MCF 10A (cell line): Measurements from ENCODE around the gene PDF. TPM values are rescaled to one million over a fixed set of nuclear protein-coding genes. Genes with fewer than 3 reads are reported as not detected.

Source experiments
- BruUV-seq: library from RNA; stranded (reverse); fragments of 400-500 nt; replicated peaks from 2 replicates; lab custom pipeline; 2021; lab: Mats Ljungman, UMichigan
- CTCF ChIA-PET: fragments of 300-600 bp; sonication (Branson Sonifier 250); formaldehyde crosslinking; extraction: SDS; loops from one replicate; lab custom pipeline; 2021; ENCODE audit warnings: antibody characterized with exemption, inconsistent platforms; lab: Yijun Ruan, JAX
- POLR2A ChIA-PET: fragments of 300-600, 350-650 bp; sonication (Branson Sonifier 250); formaldehyde crosslinking; extraction: SDS; loops from one replicate; lab custom pipeline; 2020; ENCODE audit warnings: antibody characterized with exemption, inconsistent platforms; lab: Yijun Ruan, JAX
- DNase-seq: peaks from one replicate; pipeline ENCODE4 v3.0.0-alpha.2; 2018; ENCODE audit not compliant: unreplicated experiment
- H3K27ac Mint-ChIP-seq: one replicate; pipeline ENCODE4 v1.8.0; 2022; ENCODE audit warnings: mild to moderate bottlenecking, low read depth, mixed read lengths; ENCODE audit not compliant: unreplicated experiment
- H3K27me3 Mint-ChIP-seq: one replicate; pipeline ENCODE4 v1.8.0; 2022; ENCODE audit warnings: mixed read lengths; ENCODE audit not compliant: insufficient read depth, unreplicated experiment
- H3K36me3 Mint-ChIP-seq: one replicate; pipeline ENCODE4 v1.8.0; 2022; ENCODE audit warnings: mild to moderate bottlenecking, moderate library complexity, mixed read lengths; ENCODE audit not compliant: insufficient read depth, unreplicated experiment
- H3K4me1 Mint-ChIP-seq: one replicate; pipeline ENCODE4 v1.8.0; 2022; ENCODE audit warnings: mixed read lengths; ENCODE audit not compliant: insufficient read depth, unreplicated experiment
- H3K4me3 Mint-ChIP-seq: one replicate; pipeline ENCODE4 v1.8.0; 2022; ENCODE audit warnings: mild to moderate bottlenecking, moderate library complexity, mixed read lengths; ENCODE audit not compliant: unreplicated experiment
- H3K9me3 Mint-ChIP-seq: one replicate; pipeline ENCODE4 v1.8.0; 2022; ENCODE audit warnings: mixed read lengths; ENCODE audit not compliant: unreplicated experiment
- CTCF ChIP-seq: fragments of 200-600 bp; IDR thresholded peaks from one replicate; pipeline ENCODE4 v1.8.0; 2022; ENCODE audit warnings: antibody characterized with exemption, mild to moderate bottlenecking; ENCODE audit not compliant: unreplicated experiment
- intact Hi-C: fragments of 100-400 bp; cut with micrococcal nuclease; formaldehyde crosslinking; loops from 2 replicates; pipeline ENCODE4 v1.14.1; 2022
- total RNA-seq: library from RNA; stranded (reverse); gene quantifications from 2 replicates; pipeline ENCODE4 v1.2.3, GENCODE V29; 2022

Gene PDF
- total RNA-seq, 1 experiment from 2014 or later = 24.8 TPM

- H3K36me3 Mint-ChIP-seq = peaks cover 86% of the 10 kb centered on the region
- no peak for TF ChIP-seq CTCF
- H3K4me1 Mint-ChIP-seq = peaks cover 13% of the 10 kb centered on the region
- DNase-seq = no peak
- no TSS peak for BruUV-seq
- H3K4me3 Mint-ChIP-seq = no peak overlapping the region
- peak overlapping the region; percentile 23 for H3K27ac Mint-ChIP-seq
- intact Hi-C loops = no loop called here
- H3K9me3 Mint-ChIP-seq = no peaks in the 10 kb centered on the region
- ChIA-PET CTCF (interaction anchor here (0.6 to 2.5 kb wide), 2 partner anchors 11 to 198 kb away, joined by 3 to 15 read pairs; partner anchors contain the start of gene VPS4A), POLR2A (interaction anchor here (0.8 to 1.3 kb wide), 3 partner anchors 9 to 11 kb away, joined by 3 to 4 read pairs (median 3); no protein-coding TSS in a partner anchor)
- H3K27me3 Mint-ChIP-seq = no peaks in the 10 kb centered on the region
These were observed 7.0 kb downstream of the PDF start for GRCh38 chr16:69323415-69323814.

- no peak for DNase-seq
- Mint-ChIP-seq H3K4me3 (no peak overlapping the region), H3K27ac (no peak overlapping the region)
These were observed 8.0 kb downstream of the PDF start for GRCh38 chr16:69322343-69322742.

GRCh38 chr16:69321080-69321479 lies 9.3 kb downstream of the PDF start:
- H3K9me3 Mint-ChIP-seq = no peaks in the 10 kb centered on the region
- H3K27me3 Mint-ChIP-seq = no peaks in the 10 kb centered on the region
- H3K27ac Mint-ChIP-seq = no peak overlapping the region
- H3K36me3 Mint-ChIP-seq = peaks cover 86% of the 10 kb centered on the region
- TF ChIP-seq CTCF = no peak
- intact Hi-C loops = no loop called here
- BruUV-seq = no TSS peak
- CTCF ChIA-PET = interaction anchor here (0.6 kb wide), 2 partner anchors 365 to 434 kb away, joined by 3 to 5 read pairs; partner anchors contain the start of gene NOB1
- POLR2A ChIA-PET = interaction anchor here (0.9 kb wide), 1 partner anchor 9 kb away, joined by 4 read pairs; the partner anchor contains the start of gene PDF
- H3K4me1 Mint-ChIP-seq = peaks cover 4% of the 10 kb centered on the region
- DNase-seq = no peak
- H3K4me3 Mint-ChIP-seq = no peak overlapping the region

More at GRCh38 chr16:69322343-69322742, 8.0 kb downstream of the PDF start:
- TF ChIP-seq CTCF = no peak
- intact Hi-C loops = no loop called here
- no peaks in the 10 kb centered on the region for H3K27me3 Mint-ChIP-seq
- H3K36me3 Mint-ChIP-seq = peaks cover 86% of the 10 kb centered on the region
- peaks cover 11% of the 10 kb centered on the region for H3K4me1 Mint-ChIP-seq
- H3K9me3 Mint-ChIP-seq = no peaks in the 10 kb centered on the region
- ChIA-PET POLR2A (interaction anchor here (1.3 kb wide), 1 partner anchor 10 kb away, joined by 4 read pairs; no protein-coding TSS in a partner anchor), CTCF (interaction anchor here (0.6 kb wide), 1 partner anchor 178 kb away, joined by 3 read pairs; no protein-coding TSS in a partner anchor)
- no TSS peak for BruUV-seq

- Mint-ChIP-seq H3K4me3 (no peak overlapping the region), H3K36me3 (peaks cover 84% of the 10 kb centered on the region), H3K9me3 (no peaks in the 10 kb centered on the region), H3K27ac (no peak overlapping the region), H3K27me3 (no peaks in the 10 kb centered on the region), H3K4me1 (peaks cover under 1% of the 10 kb centered on the region)
- CTCF ChIA-PET = interaction anchor here (0.6 kb wide), 2 partner anchors 366 to 434 kb away, joined by 3 to 5 read pairs; partner anchors contain the start of gene NOB1
- intact Hi-C loops = no loop called here
- no TSS peak for BruUV-seq
- POLR2A ChIA-PET = interaction anchor here (0.9 kb wide), 1 partner anchor 9 kb away, joined by 4 read pairs; the partner anchor contains the start of gene PDF
- TF ChIP-seq CTCF = no peak
- DNase-seq = no peak
These were observed 9.7 kb downstream of the PDF start for GRCh38 chr16:69320740-69321073.
